ENCODE data around the gene ELMO3. TPM values are rescaled to one million over a fixed set of nuclear protein-coding genes. Genes with fewer than 3 reads are reported as not detected.

Gene ELMO3
- total and polyA plus RNA-seq, 8 donors: 4.9 to 21.2 (median 8.5) TPM

DNA sequence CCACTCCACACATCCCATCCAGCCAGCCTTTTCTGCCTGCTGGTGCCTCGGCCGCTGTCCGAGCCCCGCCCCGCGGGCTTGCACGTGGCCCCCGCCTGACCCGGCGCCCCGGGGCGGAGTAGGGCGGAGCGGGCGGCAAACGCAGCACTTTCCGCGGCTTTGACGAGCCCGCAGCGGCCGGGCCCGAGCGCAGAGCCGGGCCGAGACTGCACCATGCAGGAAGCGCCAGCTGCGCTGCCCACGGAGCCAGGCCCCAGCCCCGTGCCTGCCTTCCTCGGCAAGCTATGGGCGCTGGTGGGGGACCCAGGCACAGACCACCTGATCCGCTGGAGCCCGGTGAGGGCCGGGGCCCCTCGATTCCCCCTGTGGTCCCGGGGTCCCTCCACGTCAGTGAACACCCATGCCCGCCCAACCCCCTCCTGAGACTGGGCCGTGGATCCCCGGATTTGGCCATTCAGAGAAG is 34.3 kb upstream of the ELMO3 start, which contains the start of gene HSF4:
TSS of gene HSF4 (plus strand) at position 147 of the 463 bp plus-strand sequence. CDS start at position 214, 67 bp downstream.
- Histone ChIP-seq H3K4me3 (peak within 1 kb of the TSS; percentile 24), H3K27me3 (peaks cover 25 to 85% of the 10 kb centered on the region in 2 donors), H3K4me1 (peaks cover 43 to 58% of the 10 kb centered on the region in 2 donors), H3K27ac (no peak within 1 kb of the TSS), H3K9me3 (no peaks in the 10 kb centered on the region), H3K36me3 (no peaks in the 10 kb centered on the region)
- peak; percentile 55 for ATAC-seq
- TF ChIP-seq, protein P1, sequence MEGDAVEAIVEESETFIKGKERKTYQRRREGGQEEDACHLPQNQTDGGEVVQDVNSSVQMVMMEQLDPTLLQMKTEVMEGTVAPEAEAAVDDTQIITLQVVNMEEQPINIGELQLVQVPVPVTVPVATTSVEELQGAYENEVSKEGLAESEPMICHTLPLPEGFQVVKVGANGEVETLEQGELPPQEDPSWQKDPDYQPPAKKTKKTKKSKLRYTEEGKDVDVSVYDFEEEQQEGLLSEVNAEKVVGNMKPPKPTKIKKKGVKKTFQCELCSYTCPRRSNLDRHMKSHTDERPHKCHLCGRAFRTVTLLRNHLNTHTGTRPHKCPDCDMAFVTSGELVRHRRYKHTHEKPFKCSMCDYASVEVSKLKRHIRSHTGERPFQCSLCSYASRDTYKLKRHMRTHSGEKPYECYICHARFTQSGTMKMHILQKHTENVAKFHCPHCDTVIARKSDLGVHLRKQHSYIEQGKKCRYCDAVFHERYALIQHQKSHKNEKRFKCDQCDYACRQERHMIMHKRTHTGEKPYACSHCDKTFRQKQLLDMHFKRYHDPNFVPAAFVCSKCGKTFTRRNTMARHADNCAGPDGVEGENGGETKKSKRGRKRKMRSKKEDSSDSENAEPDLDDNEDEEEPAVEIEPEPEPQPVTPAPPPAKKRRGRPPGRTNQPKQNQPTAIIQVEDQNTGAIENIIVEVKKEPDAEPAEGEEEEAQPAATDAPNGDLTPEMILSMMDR (IDR thresholded peaks at IDR 0.05): no peak
- peak in 1 of 4 donors; percentile 89 for DNase-seq
- intact Hi-C loops (cut with DNase I): no loop called here

DNA sequence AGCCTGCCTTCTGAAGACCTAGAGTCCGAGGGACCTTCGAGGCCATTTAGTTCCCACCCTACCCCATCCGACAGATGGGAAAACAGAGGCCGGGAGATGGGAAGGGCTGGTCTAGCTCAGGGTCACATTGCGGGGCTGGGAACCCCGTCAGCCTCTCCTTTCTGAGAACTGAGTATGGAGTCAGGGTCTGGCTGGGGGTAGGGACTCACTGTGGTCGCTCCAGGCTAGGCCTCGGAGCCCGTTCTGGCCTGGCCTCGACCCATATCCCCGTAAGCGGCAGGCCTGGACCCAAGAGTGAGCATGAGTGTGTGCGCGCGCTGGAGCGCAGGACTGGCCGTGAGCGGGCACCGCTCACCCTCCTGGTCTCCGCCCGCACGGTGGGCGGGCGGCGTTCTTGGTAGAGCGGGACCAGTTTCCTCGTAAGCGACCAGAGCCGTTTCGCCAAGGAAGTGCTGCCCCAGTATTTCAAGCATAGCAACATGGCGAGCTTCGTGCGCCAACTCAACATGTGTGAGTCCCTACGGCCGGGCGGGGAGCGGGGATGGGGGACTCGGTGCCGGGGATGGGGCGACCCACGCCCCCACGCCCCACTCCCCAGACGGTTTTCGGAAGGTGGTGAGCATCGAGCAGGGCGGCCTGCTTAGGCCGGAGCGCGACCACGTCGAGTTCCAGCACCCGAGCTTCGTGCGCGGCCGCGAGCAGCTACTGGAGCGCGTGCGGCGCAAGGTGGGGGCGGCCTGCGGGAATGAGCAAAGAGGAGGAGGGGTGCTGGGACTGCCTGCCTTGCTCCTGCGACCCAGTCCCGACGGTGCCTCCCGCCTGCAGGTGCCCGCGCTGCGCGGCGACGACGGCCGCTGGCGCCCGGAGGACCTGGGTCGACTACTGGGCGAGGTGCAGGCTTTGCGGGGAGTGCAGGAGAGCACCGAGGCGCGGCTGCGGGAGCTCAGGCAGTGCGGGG is 33.5 kb upstream of the ELMO3 start:
- H3K4me3 ChIP-seq: peak overlapping the region in 1 of 2 donors; percentile 24
- peaks cover 48 to 65% of the 10 kb centered on the region in 2 donors for H3K4me1 ChIP-seq
- intact Hi-C loops (cut with DNase I): no loop called here
- TF ChIP-seq, protein P1 (IDR thresholded peaks at IDR 0.05): no peak
- H3K27me3 ChIP-seq: peaks cover 25 to 92% of the 10 kb centered on the region in 2 donors
- H3K36me3 ChIP-seq: no peaks in the 10 kb centered on the region
- no peak for DNase-seq
- ATAC-seq: no peak
- no peak overlapping the region for H3K27ac ChIP-seq
- H3K9me3 ChIP-seq: no peaks in the 10 kb centered on the region

DNA sequence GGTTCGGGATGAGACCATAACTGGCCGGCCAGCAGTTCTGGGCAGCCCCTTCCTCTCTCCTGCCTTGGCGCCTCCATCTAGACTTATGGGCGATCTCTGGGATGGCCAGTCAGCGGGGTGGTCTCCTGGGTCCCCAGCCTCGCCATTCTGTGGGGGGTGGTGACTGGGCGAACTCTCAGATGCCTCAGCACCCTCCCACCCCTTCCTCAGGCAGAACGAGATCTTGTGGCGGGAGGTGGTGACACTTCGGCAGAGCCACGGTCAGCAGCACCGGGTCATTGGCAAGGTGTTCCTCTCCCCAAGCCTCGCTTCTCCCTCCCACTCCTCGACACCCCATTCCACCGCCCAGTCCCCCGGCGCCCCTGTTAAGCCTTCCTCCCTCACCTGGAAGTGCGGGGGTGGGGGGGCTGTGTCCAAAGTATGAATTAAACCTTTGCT is 32.8 kb upstream of the ELMO3 start:
- Histone ChIP-seq H3K4me1 (peaks cover 49 to 69% of the 10 kb centered on the region in 2 donors), H3K9me3 (no peaks in the 10 kb centered on the region), H3K36me3 (no peaks in the 10 kb centered on the region), H3K4me3 (no peak overlapping the region), H3K27me3 (peaks cover 25 to 100% of the 10 kb centered on the region in 2 donors), H3K27ac (no peak overlapping the region)
- intact Hi-C loops (cut with DNase I): no loop called here
- DNase-seq (no peak), ATAC-seq (no peak)
- TF ChIP-seq, protein P1 (IDR thresholded peaks at IDR 0.05): no peak

DNA sequence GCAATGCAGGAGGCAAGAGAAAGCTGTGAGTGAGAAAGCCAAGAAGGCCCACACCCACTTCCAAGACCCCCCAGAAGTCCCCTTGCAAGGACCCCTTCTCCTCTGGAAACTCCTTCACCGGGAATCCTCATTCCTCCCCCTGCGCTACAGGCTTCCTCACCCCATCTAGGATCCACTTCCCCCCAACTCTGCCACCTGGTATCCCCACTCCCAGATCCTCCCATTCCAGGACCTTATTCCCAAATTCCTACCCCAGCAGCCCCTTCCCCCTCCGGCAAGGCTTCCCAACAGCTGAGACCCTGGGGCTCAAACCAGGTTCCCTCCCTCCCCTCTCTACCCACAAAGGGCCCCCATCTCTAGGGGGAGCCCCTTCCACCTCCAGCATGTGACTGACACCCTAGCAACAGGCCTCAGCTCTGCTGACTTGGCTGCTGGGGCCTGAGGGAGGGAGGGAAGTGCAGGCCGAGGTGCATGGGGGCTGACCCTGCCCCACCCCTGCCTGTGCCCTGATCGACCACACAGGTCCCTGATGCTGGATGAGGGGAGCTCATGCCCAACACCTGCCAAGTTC is 32.2 kb upstream of the ELMO3 start:
- Histone ChIP-seq H3K4me1 (peaks cover 45 to 69% of the 10 kb centered on the region in 2 donors), H3K9me3 (no peaks in the 10 kb centered on the region), H3K4me3 (no peak overlapping the region), H3K36me3 (no peaks in the 10 kb centered on the region), H3K27me3 (peaks cover 25 to 100% of the 10 kb centered on the region in 2 donors), H3K27ac (no peak overlapping the region)
- intact Hi-C loops (cut with DNase I): no loop called here
- TF ChIP-seq, protein P1 (IDR thresholded peaks at IDR 0.05): no peak
- DNase-seq: no peak
- no peak for ATAC-seq

DNA sequence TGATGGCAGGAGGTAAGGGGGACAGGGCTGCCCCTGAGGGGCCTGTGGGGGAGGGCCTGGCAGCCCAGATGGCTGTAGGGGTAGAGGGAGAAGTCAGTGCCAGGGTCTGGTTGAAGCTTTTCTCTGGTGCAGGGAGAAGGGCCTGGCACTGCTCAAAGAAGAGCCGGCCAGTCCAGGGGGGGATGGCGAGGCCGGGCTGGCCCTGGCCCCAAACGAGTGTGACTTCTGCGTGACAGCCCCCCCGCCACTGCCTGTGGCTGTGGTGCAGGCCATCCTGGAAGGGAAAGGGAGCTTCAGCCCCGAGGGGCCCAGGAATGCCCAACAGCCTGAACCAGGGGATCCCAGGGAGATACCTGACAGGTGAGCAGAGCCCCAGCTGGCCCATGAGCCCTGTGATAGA is 31.3 kb upstream of the ELMO3 start:
- H3K27me3 ChIP-seq: peaks cover 25 to 92% of the 10 kb centered on the region in 2 donors
- no peak overlapping the region for H3K4me3 ChIP-seq
- ATAC-seq: no peak
- peak in 1 of 4 donors; percentile 61 for DNase-seq
- H3K27ac ChIP-seq: no peak overlapping the region
- H3K36me3 ChIP-seq: no peaks in the 10 kb centered on the region
- intact Hi-C loops (cut with DNase I): no loop called here
- H3K4me1 ChIP-seq: peaks cover 39 to 66% of the 10 kb centered on the region in 2 donors
- TF ChIP-seq, protein P1 (IDR thresholded peaks at IDR 0.05): no peak
- H3K9me3 ChIP-seq: no peaks in the 10 kb centered on the region

All from left lung (tissue), 10 donors.